K562 (cell line): ENCODE data around the gene CCNB1. TPM values are rescaled to one million over a fixed set of nuclear protein-coding genes. Genes with fewer than 3 reads are reported as not detected.

Experiments
- ATAC-seq: fragments of 200-7000 bp; cut with Tn5 transposase; 3 replicates; pipeline ENCODE4 v1.9.1; 2020; ENCODE audit warnings: moderate library complexity
- BruUV-seq: library from RNA; stranded (reverse); fragments of 400-500 nt; replicated peaks from 2 replicates; lab custom pipeline; 2021; lab: Mats Ljungman, UMichigan
- CTCF ChIA-PET: fragments of 300-600 bp; formaldehyde crosslinking; extraction: SDS; loops from one replicate; lab custom pipeline; 2021; ENCODE audit warnings: low intra/inter-chr PET ratio; lab: Yijun Ruan, JAX
- POLR2A ChIA-PET: fragments of 300-600, 350-650 bp; sonication (Branson Sonifier 250); formaldehyde crosslinking; extraction: SDS; loops from one replicate; lab custom pipeline; 2021; ENCODE audit warnings: antibody characterized with exemption, inconsistent platforms; lab: Yijun Ruan, JAX
- DNase-seq, 4 experiments: peaks; one replicate each; pipeline versions ENCODE4 v3.0.0 to v3.0.0-alpha.2; 2011 to 2018; ENCODE audit warnings: low spot score in 3 of 4, mixed read lengths in 3 of 4; ENCODE audit errors: extremely low read depth in 1 of 4
- FAIRE-seq: peaks from 2 replicates; lab custom pipeline; 2011; peaks lifted over from hg19 to GRCh38; lab: Jason Lieb, UNC
- H2AFZ ChIP-seq: 2 replicates; pipeline ENCODE4 v1.6.0; 2011; ENCODE audit warnings: low read depth, low read length, control low read depth, inconsistent platforms
- H3K27ac ChIP-seq: fragments of 200-600 bp; 3 replicates; pipeline ENCODE4 v1.8.0; 2011; ENCODE audit warnings: low read depth, mild to moderate bottlenecking, control low read depth, inconsistent platforms, low read length, moderate library complexity, mixed read lengths; ENCODE audit errors: extremely low read depth
- H3K27me3 ChIP-seq, 2 experiments: fragments of 300-600 bp in 1 of 2; 2 replicates in 1 of 2; 3 replicates in 1 of 2; pipeline versions ENCODE4 v1.6.0 to v1.8.0; 2011; ENCODE audit warnings: inconsistent platforms in 2 of 2, low read length in 2 of 2, mild to moderate bottlenecking in 1 of 2, mixed read lengths in 1 of 2, moderate library complexity in 1 of 2; ENCODE audit not compliant: control insufficient read depth in 2 of 2, insufficient read depth in 2 of 2
- H3K36me3 ChIP-seq: fragments of 300-600 bp; 3 replicates; pipeline ENCODE4 v1.8.0; 2011; ENCODE audit warnings: mild to moderate bottlenecking, low read length, inconsistent platforms; ENCODE audit not compliant: control insufficient read depth, insufficient read depth
- H3K4me1 ChIP-seq, 2 experiments: fragments of 200-600 bp in 1 of 2; replicated peaks in 1 of 2; 2 replicates in 1 of 2; 3 replicates in 1 of 2; pipeline versions ENCODE4 v1.5.1 to v1.8.0; 2011; ENCODE audit warnings: inconsistent platforms in 2 of 2, low read length in 2 of 2, mild to moderate bottlenecking in 1 of 2, mixed read lengths in 1 of 2, moderate library complexity in 1 of 2; ENCODE audit not compliant: control insufficient read depth in 2 of 2, insufficient read depth in 2 of 2
- H3K4me2 ChIP-seq: 2 replicates; pipeline ENCODE4 v1.6.1; 2011; ENCODE audit warnings: low read length, control low read depth, inconsistent platforms, mixed read lengths; ENCODE audit not compliant: insufficient read depth
- H3K4me3 ChIP-seq: fragments of 200-600 bp; sonication (generic), shearing (Covaris generic); 2 replicates; pipeline ENCODE4 v1.5.1; 2016; ENCODE audit warnings: control low read depth, inconsistent platforms
- H3K79me2 ChIP-seq: fragments of 200-600 bp; 3 replicates; pipeline ENCODE4 v1.8.0; 2011; ENCODE audit warnings: low read length, inconsistent platforms; ENCODE audit not compliant: control insufficient read depth, insufficient read depth
- H3K9ac ChIP-seq, 2 experiments: 2 replicates each; pipeline versions ENCODE4 v1.6.0 to v1.6.1; 2011; ENCODE audit warnings: low read depth in 2 of 2, low read length in 2 of 2, control low read depth in 1 of 2, inconsistent platforms in 1 of 2, mild to moderate bottlenecking in 1 of 2, mixed read lengths in 1 of 2; ENCODE audit not compliant: insufficient read depth in 1 of 2
- H3K9me1 ChIP-seq: one replicate; pipeline ENCODE4 v1.6.0; 2011; ENCODE audit warnings: inconsistent platforms, mild to moderate bottlenecking, low read length, moderate library complexity; ENCODE audit not compliant: control insufficient read depth, insufficient read depth
- H3K9me3 ChIP-seq: replicated peaks from 2 replicates; pipeline ENCODE4 v1.5.1; 2011; ENCODE audit warnings: low read depth, low read length, inconsistent platforms; ENCODE audit not compliant: control insufficient read depth, insufficient read depth
- H4K20me1 ChIP-seq: replicated peaks from 2 replicates; pipeline ENCODE4 v1.6.1; 2011; ENCODE audit warnings: low read length, inconsistent platforms, mixed read lengths; ENCODE audit not compliant: control insufficient read depth, insufficient read depth
- CBX8 ChIP-seq: fragments of 200-600 bp; sonication (generic); IDR thresholded peaks from 2 replicates; pipeline ENCODE4 v1.6.1; 2012; ENCODE audit warnings: borderline replicate concordance, mixed run types, low read depth, mild to moderate bottlenecking, moderate library complexity, mixed read lengths, low read length, control low read depth, inconsistent platforms; ENCODE audit not compliant: poor library complexity, severe bottlenecking; ENCODE audit errors: extremely low read depth
- FIP1L1 ChIP-seq: fragments of 200-400 bp; formaldehyde crosslinking; IDR thresholded peaks from 2 replicates; pipeline ENCODE4 v1.6.1; 2018; ENCODE audit warnings: mild to moderate bottlenecking, low read depth, low read length; ENCODE audit not compliant: poor library complexity, severe bottlenecking
- FUS ChIP-seq: fragments of 200-400 bp; formaldehyde crosslinking; optimal IDR thresholded peaks from 2 replicates; pipeline ENCODE3; 2017; ENCODE audit warnings: low read depth, low read length
- GABPB2 ChIP-seq: fragments of 250-450 bp; sonication (Bioruptor Pico); conservative IDR thresholded peaks from 2 replicates; pipeline ENCODE4 v1.5.1; 2021; ENCODE audit warnings: mild to moderate bottlenecking
- KLF16 ChIP-seq: IDR thresholded peaks from 2 replicates; pipeline ENCODE4 v1.6.1; 2016; ENCODE audit warnings: antibody characterized with exemption
- RBM14 ChIP-seq: fragments of 200-400 bp; formaldehyde crosslinking; IDR thresholded peaks from 2 replicates; pipeline ENCODE4 v1.6.1; 2018; ENCODE audit warnings: low read depth, mild to moderate bottlenecking, low read length, moderate library complexity, borderline replicate concordance; ENCODE audit not compliant: insufficient read depth
- RBM15 ChIP-seq: fragments of 200-400 bp; formaldehyde crosslinking; IDR thresholded peaks from 2 replicates; pipeline ENCODE4 v1.6.1; 2018; ENCODE audit warnings: mild to moderate bottlenecking, low read length, moderate library complexity; ENCODE audit not compliant: insufficient read depth
- SMARCA5 ChIP-seq: fragments of 450-650 bp; IDR thresholded peaks from 2 replicates; pipeline ENCODE4 v1.6.1; 2016
- TEAD1 ChIP-seq, 2 experiments: fragments of 450-650 bp in 1 of 2; sonication (generic) in 1 of 2; formaldehyde crosslinking; IDR thresholded peaks; 2 replicates each; pipeline versions ENCODE4 v1.4.0 to v1.8.0; 2020 to 2022; ENCODE audit warnings: mild to moderate bottlenecking in 2 of 2, missing genetic modification reagents in 1 of 2
- ZC3H11A ChIP-seq: IDR thresholded peaks from 2 replicates; pipeline ENCODE4 v1.6.1; 2012; ENCODE audit warnings: low read depth, low read length, improper control_type of control experiment
- WGBS: fragments of 100-300 bp; shearing (Covaris generic); methylation state at CpG from one replicate; pipeline ENCODE4 v1.1.6; 2016; ENCODE audit warnings: low coverage, mixed read lengths; ENCODE audit not compliant: insufficient coverage; ENCODE audit errors: missing lambda C conversion rate; 5-methylcytosine and 5-hydroxymethylcytosine counted together
- in situ Hi-C: fragments of 300-500 bp; cut with MboI; formaldehyde crosslinking; loops from 4 replicates; pipeline ENCODE4 v1.15.0; 2018; ENCODE audit warnings: inconsistent platforms, mixed read lengths
- intact Hi-C: fragments of 100-400 bp; cut with micrococcal nuclease; formaldehyde crosslinking; loops from 2 replicates; pipeline ENCODE4 v1.14.2; 2022
- polyA plus RNA-seq, 8 experiments: library from polyadenylated mRNA; depleted of rRNA in 4 of 8; stranded (reverse) in 5 of 8; unstranded in 3 of 8; fragments of >200 nt; fragmentation: Nextera tagmentation in 2 of 8; fragmentation: Illumina TruSeq in 1 of 8; extraction: Ambion mirVana in 2 of 8; extraction: Trizol in 1 of 8; gene quantifications; 2 replicates each; pipeline versions ENCODE4 v1.2.1 to v1.2.3, GENCODE V29; 2011 to 2014; ENCODE audit warnings: inconsistent platforms in 1 of 8, missing spikeins in 1 of 8
- total RNA-seq, 7 experiments: library from RNA; depleted of rRNA in 6 of 7; stranded (reverse); fragments of >200 nt in 6 of 7; fragmentation: Illumina TruSeq in 2 of 7; extraction: Trizol in 2 of 7; gene quantifications; 2 replicates each; pipeline versions ENCODE4 v1.2.1 to v1.2.3, GENCODE V29; 2011 to 2021; ENCODE audit warnings: low replicate concordance in 1 of 7
- TF ChIP-seq, protein P1 (sequence below): sonication (generic); formaldehyde crosslinking; IDR thresholded peaks from 2 replicates; pipeline ENCODE4 v1.8.0; 2022; ENCODE audit warnings: mild to moderate bottlenecking, missing genetic modification reagents
- TF ChIP-seq, protein P2 (sequence below): fragments of 250-450 bp; sonication (Bioruptor Pico); IDR thresholded peaks from 2 replicates; pipeline ENCODE4 v1.6.1; 2021; ENCODE audit warnings: mild to moderate bottlenecking
- TF ChIP-seq, protein P3 (sequence below): fragments of 150-350 bp; IDR thresholded peaks from 2 replicates; pipeline ENCODE4 v1.6.1; 2014; ENCODE audit warnings: low read depth, mild to moderate bottlenecking, low read length, borderline replicate concordance
- TF ChIP-seq, protein P4 (sequence below), 2 experiments: fragments of 250-450 bp in 1 of 2; fragments of 450-650 bp in 1 of 2; sonication (Bioruptor Pico) in 1 of 2; IDR thresholded peaks; 2 replicates each; pipeline versions ENCODE4 v1.6.1 to v1.8.0; 2016 to 2021; ENCODE audit warnings: mild to moderate bottlenecking in 2 of 2, moderate library complexity in 2 of 2, missing compliant biosample characterization in 1 of 2, missing genetic modification characterization in 1 of 2

The CCNB1 gene
- total and polyA plus RNA-seq, 9 of the 15 experiments (the other 6 are each of a cell fraction or from before 2014, with no cell fraction given), result 165 to 679 (median 271) TPM

DNA sequence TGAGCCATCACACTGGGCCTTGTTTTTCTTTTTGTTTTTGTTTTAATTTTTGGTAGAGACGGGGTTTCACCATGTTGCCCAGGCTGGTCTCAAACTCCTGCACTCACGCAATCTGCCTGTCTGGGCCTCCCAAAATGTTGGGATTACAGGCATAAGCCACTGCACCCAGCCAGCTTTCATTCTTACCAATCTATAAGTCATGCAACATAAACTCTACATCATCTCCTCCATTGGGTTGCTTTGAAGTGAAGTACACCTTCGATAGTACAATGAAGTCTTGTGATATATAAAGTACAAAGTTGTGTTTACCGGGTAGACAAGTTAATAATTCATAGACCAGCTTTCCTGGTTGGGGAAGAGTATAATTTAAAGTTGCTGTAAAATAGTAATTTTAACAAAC lies 58.9 kb downstream of the CCNB1 start:
- ChIA-PET CTCF (interaction anchor here (0.6 kb wide), 1 partner anchor 901 kb away, joined by 3 read pairs; no protein-coding TSS in a partner anchor), POLR2A (no interaction called here)
- DNase-seq (no peak), FAIRE-seq (no peak)
- Histone ChIP-seq H2AFZ (no peak overlapping the region), H3K4me3 (no peak overlapping the region), H3K9ac (no peak overlapping the region), H3K9me3 (no peaks in the 10 kb centered on the region), H3K4me2 (no peak overlapping the region), H3K27me3 (no peaks in the 10 kb centered on the region), H3K36me3 (peaks cover 56% of the 10 kb centered on the region), H3K4me1 (peaks cover 0 to 3% of the 10 kb centered on the region in 2 experiments; a peak in 3 of 5 replicates)
- intact Hi-C loops, result no loop called here
- BruUV-seq, result no TSS peak
- TF ChIP-seq, protein P1, sequence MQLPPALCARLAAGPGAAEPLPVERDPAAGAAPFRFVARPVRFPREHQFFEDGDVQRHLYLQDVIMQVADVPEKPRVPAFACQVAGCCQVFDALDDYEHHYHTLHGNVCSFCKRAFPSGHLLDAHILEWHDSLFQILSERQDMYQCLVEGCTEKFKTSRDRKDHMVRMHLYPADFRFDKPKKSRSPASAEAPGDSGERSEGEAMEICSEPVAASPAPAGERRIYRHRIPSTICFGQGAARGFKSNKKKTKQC (CRISPR knock-in tag), result no peak
- no peak for TF ChIP-seq KLF16
- no peak for TF ChIP-seq CBX8
- TF ChIP-seq FUS, result no peak
- no peak for TF ChIP-seq RBM14
- no peak for TF ChIP-seq SMARCA5
- no peak for TF ChIP-seq ZC3H11A
- no peak for TF ChIP-seq TEAD1 (CRISPR knock-in tag; IDR thresholded peaks at IDR 0.05)
- TF ChIP-seq, protein P2, sequence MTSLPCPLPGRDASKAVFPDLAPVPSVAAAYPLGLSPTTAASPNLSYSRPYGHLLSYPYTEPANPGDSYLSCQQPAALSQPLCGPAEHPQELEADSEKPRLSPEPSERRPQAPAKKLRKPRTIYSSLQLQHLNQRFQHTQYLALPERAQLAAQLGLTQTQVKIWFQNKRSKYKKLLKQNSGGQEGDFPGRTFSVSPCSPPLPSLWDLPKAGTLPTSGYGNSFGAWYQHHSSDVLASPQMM (CRISPR knock-in tag), result no peak
- TF ChIP-seq GABPB2 (CRISPR knock-in tag), result no peak
- TF ChIP-seq, protein P3, sequence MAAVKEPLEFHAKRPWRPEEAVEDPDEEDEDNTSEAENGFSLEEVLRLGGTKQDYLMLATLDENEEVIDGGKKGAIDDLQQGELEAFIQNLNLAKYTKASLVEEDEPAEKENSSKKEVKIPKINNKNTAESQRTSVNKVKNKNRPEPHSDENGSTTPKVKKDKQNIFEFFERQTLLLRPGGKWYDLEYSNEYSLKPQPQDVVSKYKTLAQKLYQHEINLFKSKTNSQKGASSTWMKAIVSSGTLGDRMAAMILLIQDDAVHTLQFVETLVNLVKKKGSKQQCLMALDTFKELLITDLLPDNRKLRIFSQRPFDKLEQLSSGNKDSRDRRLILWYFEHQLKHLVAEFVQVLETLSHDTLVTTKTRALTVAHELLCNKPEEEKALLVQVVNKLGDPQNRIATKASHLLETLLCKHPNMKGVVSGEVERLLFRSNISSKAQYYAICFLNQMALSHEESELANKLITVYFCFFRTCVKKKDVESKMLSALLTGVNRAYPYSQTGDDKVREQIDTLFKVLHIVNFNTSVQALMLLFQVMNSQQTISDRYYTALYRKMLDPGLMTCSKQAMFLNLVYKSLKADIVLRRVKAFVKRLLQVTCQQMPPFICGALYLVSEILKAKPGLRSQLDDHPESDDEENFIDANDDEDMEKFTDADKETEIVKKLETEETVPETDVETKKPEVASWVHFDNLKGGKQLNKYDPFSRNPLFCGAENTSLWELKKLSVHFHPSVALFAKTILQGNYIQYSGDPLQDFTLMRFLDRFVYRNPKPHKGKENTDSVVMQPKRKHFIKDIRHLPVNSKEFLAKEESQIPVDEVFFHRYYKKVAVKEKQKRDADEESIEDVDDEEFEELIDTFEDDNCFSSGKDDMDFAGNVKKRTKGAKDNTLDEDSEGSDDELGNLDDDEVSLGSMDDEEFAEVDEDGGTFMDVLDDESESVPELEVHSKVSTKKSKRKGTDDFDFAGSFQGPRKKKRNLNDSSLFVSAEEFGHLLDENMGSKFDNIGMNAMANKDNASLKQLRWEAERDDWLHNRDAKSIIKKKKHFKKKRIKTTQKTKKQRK, result no peak
- TF ChIP-seq RBM15, result no peak
- TF ChIP-seq, protein P4, sequence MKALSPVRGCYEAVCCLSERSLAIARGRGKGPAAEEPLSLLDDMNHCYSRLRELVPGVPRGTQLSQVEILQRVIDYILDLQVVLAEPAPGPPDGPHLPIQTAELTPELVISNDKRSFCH (CRISPR knock-in tag; IDR thresholded peaks at IDR 0.05), result no peak
- TF ChIP-seq, protein P4 (tag; IDR thresholded peaks at IDR 0.05), result no peak
- no peak for TF ChIP-seq FIP1L1
- TF ChIP-seq, all 486 proteins: peak for 0
- no peaks in the 10 kb centered on the region for H3K9me1 ChIP-seq
- no peaks in the 10 kb centered on the region for H4K20me1 ChIP-seq
- H3K79me2 ChIP-seq, result peaks cover 31% of the 10 kb centered on the region
- in situ Hi-C loops, result no loop called here
- 97% methylated on average over 4 of the region's 4 CpGs for WGBS
- H3K27ac ChIP-seq, result no peak overlapping the region
- no peak for ATAC-seq
